Liver (tissue), 9 donors: ENCODE measurements around the gene SPATA17. TPM values are rescaled to one million over a fixed set of nuclear protein-coding genes. Genes with fewer than 3 reads are reported as not detected.

ENCODE experiments used
- DNase-seq: peaks from one replicate; pipeline ENCODE4 v3.0.0-alpha.2; 2017; ENCODE audit warnings: low spot score
- H3K27ac ChIP-seq, 2 donors: one replicate each; pipeline ENCODE4 v1.7.0; 2013; ENCODE audit warnings: inconsistent platforms in 2 of 2, low read length in 2 of 2, control low read depth in 1 of 2, low read depth in 1 of 2, mild to moderate bottlenecking in 1 of 2
- H3K27me3 ChIP-seq, 4 donors: one replicate each; pipeline versions ENCODE4 v1.6.1 to v1.7.0; 2013; ENCODE audit warnings: low read length in 3 of 4, inconsistent platforms in 1 of 4, mild to moderate bottlenecking in 1 of 4, moderate library complexity in 1 of 4; ENCODE audit not compliant: control insufficient read depth in 4 of 4, insufficient read depth in 4 of 4
- H3K36me3 ChIP-seq, 4 donors: one replicate each; pipeline versions ENCODE4 v1.6.1 to v1.7.0; 2013; ENCODE audit warnings: low read length in 3 of 4, mild to moderate bottlenecking in 3 of 4, low read depth in 1 of 4, moderate library complexity in 1 of 4; ENCODE audit not compliant: control insufficient read depth in 4 of 4, insufficient read depth in 3 of 4
- H3K4me1 ChIP-seq, 4 donors: one replicate each; pipeline versions ENCODE4 v1.6.1 to v1.7.0; 2013; ENCODE audit warnings: low read length in 3 of 4, mild to moderate bottlenecking in 3 of 4, moderate library complexity in 1 of 4; ENCODE audit not compliant: control insufficient read depth in 4 of 4, insufficient read depth in 4 of 4
- H3K4me3 ChIP-seq, 3 donors: one replicate each; pipeline versions ENCODE4 v1.6.1 to v1.7.0; 2013; ENCODE audit warnings: low read length in 3 of 3, control low read depth in 1 of 3, low read depth in 1 of 3, mild to moderate bottlenecking in 1 of 3
- H3K9ac ChIP-seq, 2 donors: one replicate each; pipeline ENCODE4 v1.7.0; 2013; ENCODE audit warnings: low read length in 2 of 2, mild to moderate bottlenecking in 2 of 2, moderate library complexity in 2 of 2, control low read depth in 1 of 2, low read depth in 1 of 2
- H3K9me3 ChIP-seq, 4 donors: one replicate each; pipeline versions ENCODE4 v1.6.1 to v1.7.0; 2013; ENCODE audit warnings: low read length in 3 of 4; ENCODE audit not compliant: control insufficient read depth in 4 of 4
- FOXA2 ChIP-seq: IDR thresholded peaks from 2 replicates; pipeline ENCODE4 v1.6.1; 2016; ENCODE audit warnings: antibody characterized with exemption
- GABPA ChIP-seq, 2 donors: IDR thresholded peaks in 1 of 2; conservative IDR thresholded peaks in 1 of 2; 2 replicates each; pipeline ENCODE4 v1.6.1; 2016; ENCODE audit warnings: antibody characterized with exemption in 2 of 2, mild to moderate bottlenecking in 1 of 2, moderate library complexity in 1 of 2
- HNF4A ChIP-seq, 2 donors: conservative IDR thresholded peaks; 2 replicates each; pipeline ENCODE4 v1.6.1; 2016; ENCODE audit warnings: antibody characterized with exemption in 2 of 2, mild to moderate bottlenecking in 2 of 2
- JUND ChIP-seq, 2 donors: IDR thresholded peaks; 2 replicates each; pipeline ENCODE4 v1.6.1; 2016; ENCODE audit warnings: antibody characterized with exemption in 2 of 2
- NR2F2 ChIP-seq: IDR thresholded peaks from 2 replicates; pipeline ENCODE4 v1.6.1; 2016; ENCODE audit warnings: antibody characterized with exemption
- RAD21 ChIP-seq, 2 donors: IDR thresholded peaks; 2 replicates each; pipeline ENCODE4 v1.6.1; 2016; ENCODE audit warnings: antibody characterized with exemption in 2 of 2, mild to moderate bottlenecking in 2 of 2
- RXRA ChIP-seq, 2 donors: IDR thresholded peaks; 2 replicates each; pipeline ENCODE4 v1.6.1; 2017 to 2018; ENCODE audit warnings: antibody characterized with exemption in 2 of 2, mild to moderate bottlenecking in 1 of 2
- SP1 ChIP-seq: IDR thresholded peaks from 2 replicates; pipeline ENCODE4 v1.6.1; 2018; ENCODE audit warnings: antibody characterized with exemption, mild to moderate bottlenecking
- YY1 ChIP-seq: IDR thresholded peaks from 2 replicates; pipeline ENCODE4 v1.6.1; 2016; ENCODE audit warnings: antibody characterized with exemption, mild to moderate bottlenecking
- WGBS: extraction: QIAGEN DNeasy Blood & Tissue Kit; methylation state at CpG from one replicate; pipeline ENCODE4 v1.1.7; 2013; 5-methylcytosine and 5-hydroxymethylcytosine counted together
- polyA plus RNA-seq, 2 donors: library from polyadenylated mRNA; stranded (reverse) in 1 of 2; unstranded in 1 of 2; fragments of 200-250 nt in 1 of 2; fragments of >200 nt in 1 of 2; fragmentation: Nextera tagmentation in 1 of 2; extraction: Ambion mirVana in 1 of 2; gene quantifications; one replicate each; pipeline versions ENCODE4 v1.2.1 to v1.2.3, GENCODE V29; 2013 to 2015
- total RNA-seq, 2 donors: library from RNA; depleted of rRNA; stranded (reverse); fragments of >200 nt; gene quantifications; one replicate each; pipeline ENCODE4 v1.2.3, GENCODE V29; 2014
- TF ChIP-seq, protein P1 (sequence below): fragments of 150-350 bp; IDR thresholded peaks from 2 replicates; pipeline ENCODE4 v1.5.1; 2017; ENCODE audit warnings: improper control_type of control experiment, low read depth, low read length; ENCODE audit not compliant: missing input control
- TF ChIP-seq, protein P2 (sequence below): IDR thresholded peaks from 2 replicates; pipeline ENCODE4 v1.6.1; 2016; ENCODE audit warnings: antibody characterized with exemption
- TF ChIP-seq, protein P3 (sequence below): IDR thresholded peaks from 2 replicates; pipeline ENCODE4 v1.6.1; 2016; ENCODE audit warnings: antibody characterized with exemption, mild to moderate bottlenecking
- TF ChIP-seq, protein P4 (sequence below): IDR thresholded peaks from 2 replicates; pipeline ENCODE4 v1.6.1; 2016; ENCODE audit warnings: antibody characterized with exemption
- TF ChIP-seq, protein P5 (sequence below): IDR thresholded peaks from 2 replicates; pipeline ENCODE4 v1.6.1; 2016; ENCODE audit warnings: antibody characterized with exemption
- donor health status: healthy.
- donor health status: healthy.
- donor health status: healthy.
- donor health status: healthy.
- donor health status: healthy.

Gene SPATA17
- total and polyA plus RNA-seq, 4 donors, result 0.08 TPM; not detected in 2

DNA sequence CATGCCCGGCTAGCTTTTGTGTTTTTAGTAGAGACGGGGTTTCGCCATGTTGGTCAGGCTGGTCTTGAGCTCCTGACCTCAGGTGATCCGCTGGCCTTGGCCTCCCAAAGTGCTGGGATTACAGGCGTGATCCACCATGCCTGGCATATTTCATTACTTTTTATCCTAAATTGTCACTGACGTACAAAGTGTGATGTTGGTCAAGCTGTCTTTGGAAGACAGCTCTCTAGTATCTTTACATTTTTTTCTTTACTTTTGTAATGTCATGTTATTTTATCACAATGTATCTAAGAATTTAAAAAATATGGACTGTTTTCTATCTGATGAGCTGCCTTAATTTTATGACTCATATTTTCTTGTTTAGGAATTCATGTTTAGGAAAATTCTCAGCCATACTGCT is 72.2 kb downstream of the SPATA17 start:
- DNase-seq, result no peak
- Histone ChIP-seq H3K4me3 (no peak overlapping the region), H3K27me3 (no peaks in the 10 kb centered on the region), H3K4me1 (no peaks in the 10 kb centered on the region), H3K36me3 (no peaks in the 10 kb centered on the region), H3K9ac (no peak overlapping the region), H3K9me3 (peaks cover 0 to 3% (median under 1%) of the 10 kb centered on the region in 4 donors), H3K27ac (no peak overlapping the region)
- TF ChIP-seq HNF4A (conservative IDR thresholded peaks at IDR 0.05) (no peak), SP1 (no peak), RXRA (IDR thresholded peaks at IDR 0.05) (no peak), JUND (IDR thresholded peaks at IDR 0.05) (no peak), NR2F2 (no peak), FOXA2 (no peak)
- TF ChIP-seq, protein P1, sequence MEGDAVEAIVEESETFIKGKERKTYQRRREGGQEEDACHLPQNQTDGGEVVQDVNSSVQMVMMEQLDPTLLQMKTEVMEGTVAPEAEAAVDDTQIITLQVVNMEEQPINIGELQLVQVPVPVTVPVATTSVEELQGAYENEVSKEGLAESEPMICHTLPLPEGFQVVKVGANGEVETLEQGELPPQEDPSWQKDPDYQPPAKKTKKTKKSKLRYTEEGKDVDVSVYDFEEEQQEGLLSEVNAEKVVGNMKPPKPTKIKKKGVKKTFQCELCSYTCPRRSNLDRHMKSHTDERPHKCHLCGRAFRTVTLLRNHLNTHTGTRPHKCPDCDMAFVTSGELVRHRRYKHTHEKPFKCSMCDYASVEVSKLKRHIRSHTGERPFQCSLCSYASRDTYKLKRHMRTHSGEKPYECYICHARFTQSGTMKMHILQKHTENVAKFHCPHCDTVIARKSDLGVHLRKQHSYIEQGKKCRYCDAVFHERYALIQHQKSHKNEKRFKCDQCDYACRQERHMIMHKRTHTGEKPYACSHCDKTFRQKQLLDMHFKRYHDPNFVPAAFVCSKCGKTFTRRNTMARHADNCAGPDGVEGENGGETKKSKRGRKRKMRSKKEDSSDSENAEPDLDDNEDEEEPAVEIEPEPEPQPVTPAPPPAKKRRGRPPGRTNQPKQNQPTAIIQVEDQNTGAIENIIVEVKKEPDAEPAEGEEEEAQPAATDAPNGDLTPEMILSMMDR, result no peak
- TF ChIP-seq, protein P2, sequence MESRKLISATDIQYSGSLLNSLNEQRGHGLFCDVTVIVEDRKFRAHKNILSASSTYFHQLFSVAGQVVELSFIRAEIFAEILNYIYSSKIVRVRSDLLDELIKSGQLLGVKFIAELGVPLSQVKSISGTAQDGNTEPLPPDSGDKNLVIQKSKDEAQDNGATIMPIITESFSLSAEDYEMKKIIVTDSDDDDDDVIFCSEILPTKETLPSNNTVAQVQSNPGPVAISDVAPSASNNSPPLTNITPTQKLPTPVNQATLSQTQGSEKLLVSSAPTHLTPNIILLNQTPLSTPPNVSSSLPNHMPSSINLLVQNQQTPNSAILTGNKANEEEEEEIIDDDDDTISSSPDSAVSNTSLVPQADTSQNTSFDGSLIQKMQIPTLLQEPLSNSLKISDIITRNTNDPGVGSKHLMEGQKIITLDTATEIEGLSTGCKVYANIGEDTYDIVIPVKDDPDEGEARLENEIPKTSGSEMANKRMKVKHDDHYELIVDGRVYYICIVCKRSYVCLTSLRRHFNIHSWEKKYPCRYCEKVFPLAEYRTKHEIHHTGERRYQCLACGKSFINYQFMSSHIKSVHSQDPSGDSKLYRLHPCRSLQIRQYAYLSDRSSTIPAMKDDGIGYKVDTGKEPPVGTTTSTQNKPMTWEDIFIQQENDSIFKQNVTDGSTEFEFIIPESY, result no peak
- TF ChIP-seq, protein P3, sequence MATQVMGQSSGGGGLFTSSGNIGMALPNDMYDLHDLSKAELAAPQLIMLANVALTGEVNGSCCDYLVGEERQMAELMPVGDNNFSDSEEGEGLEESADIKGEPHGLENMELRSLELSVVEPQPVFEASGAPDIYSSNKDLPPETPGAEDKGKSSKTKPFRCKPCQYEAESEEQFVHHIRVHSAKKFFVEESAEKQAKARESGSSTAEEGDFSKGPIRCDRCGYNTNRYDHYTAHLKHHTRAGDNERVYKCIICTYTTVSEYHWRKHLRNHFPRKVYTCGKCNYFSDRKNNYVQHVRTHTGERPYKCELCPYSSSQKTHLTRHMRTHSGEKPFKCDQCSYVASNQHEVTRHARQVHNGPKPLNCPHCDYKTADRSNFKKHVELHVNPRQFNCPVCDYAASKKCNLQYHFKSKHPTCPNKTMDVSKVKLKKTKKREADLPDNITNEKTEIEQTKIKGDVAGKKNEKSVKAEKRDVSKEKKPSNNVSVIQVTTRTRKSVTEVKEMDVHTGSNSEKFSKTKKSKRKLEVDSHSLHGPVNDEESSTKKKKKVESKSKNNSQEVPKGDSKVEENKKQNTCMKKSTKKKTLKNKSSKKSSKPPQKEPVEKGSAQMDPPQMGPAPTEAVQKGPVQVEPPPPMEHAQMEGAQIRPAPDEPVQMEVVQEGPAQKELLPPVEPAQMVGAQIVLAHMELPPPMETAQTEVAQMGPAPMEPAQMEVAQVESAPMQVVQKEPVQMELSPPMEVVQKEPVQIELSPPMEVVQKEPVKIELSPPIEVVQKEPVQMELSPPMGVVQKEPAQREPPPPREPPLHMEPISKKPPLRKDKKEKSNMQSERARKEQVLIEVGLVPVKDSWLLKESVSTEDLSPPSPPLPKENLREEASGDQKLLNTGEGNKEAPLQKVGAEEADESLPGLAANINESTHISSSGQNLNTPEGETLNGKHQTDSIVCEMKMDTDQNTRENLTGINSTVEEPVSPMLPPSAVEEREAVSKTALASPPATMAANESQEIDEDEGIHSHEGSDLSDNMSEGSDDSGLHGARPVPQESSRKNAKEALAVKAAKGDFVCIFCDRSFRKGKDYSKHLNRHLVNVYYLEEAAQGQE, result no peak
- 93% methylated on average over 6 of the region's 6 CpGs for whole genome bisulfite sequencing

DNA sequence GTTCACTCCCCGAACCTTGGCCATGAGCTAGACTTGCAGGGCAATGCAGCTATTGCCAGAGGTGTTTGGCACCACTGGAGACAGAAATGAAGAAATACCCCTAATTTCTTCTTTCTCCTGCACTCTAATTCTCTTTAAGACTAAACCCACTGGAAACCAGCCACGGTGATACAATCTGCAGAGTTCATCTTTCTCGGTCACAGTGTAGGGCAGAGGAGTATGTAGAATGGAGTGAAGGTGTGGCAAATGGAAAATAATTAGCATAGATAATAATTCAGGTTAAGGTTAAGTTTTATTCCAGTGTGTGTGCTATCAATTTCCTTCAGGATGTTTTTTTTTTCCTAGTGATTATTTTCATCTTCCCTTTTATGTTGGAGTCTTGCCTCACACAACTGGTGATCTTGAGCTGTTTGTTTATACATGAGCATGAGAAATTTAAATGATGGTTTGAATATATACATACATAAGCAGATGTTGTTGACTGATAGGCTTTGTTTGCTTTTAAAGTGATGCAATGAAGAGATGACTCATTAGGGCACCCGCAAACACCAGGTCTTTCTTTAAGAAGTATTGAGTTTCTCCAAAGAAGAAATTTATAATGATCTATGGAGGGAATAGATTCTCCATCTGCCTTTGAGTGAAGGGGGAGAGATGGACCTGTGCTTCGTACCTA is 81.9 kb downstream of the SPATA17 start:
- WGBS, result 84% methylated on average over 5 of the region's 5 CpGs
- H3K4me1 ChIP-seq, result no peaks in the 10 kb centered on the region
- H3K27ac ChIP-seq, result no peak overlapping the region
- H3K9ac ChIP-seq, result no peak overlapping the region
- DNase-seq, result no peak
- H3K9me3 ChIP-seq, result no peaks in the 10 kb centered on the region
- TF ChIP-seq, protein P4, sequence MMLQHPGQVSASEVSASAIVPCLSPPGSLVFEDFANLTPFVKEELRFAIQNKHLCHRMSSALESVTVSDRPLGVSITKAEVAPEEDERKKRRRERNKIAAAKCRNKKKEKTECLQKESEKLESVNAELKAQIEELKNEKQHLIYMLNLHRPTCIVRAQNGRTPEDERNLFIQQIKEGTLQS, result no peak
- no peak for TF ChIP-seq FOXA2
- TF ChIP-seq JUND (IDR thresholded peaks at IDR 0.05), result no peak
- TF ChIP-seq, protein P5, sequence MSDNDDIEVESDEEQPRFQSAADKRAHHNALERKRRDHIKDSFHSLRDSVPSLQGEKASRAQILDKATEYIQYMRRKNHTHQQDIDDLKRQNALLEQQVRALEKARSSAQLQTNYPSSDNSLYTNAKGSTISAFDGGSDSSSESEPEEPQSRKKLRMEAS, result no peak
- no peak for TF ChIP-seq RAD21 (IDR thresholded peaks at IDR 0.05)
- no peak for TF ChIP-seq RXRA (IDR thresholded peaks at IDR 0.05)
- TF ChIP-seq, protein P2, result no peak
- TF ChIP-seq, protein P3, result no peak
- no peak for TF ChIP-seq YY1
- TF ChIP-seq GABPA (IDR thresholded peaks at IDR 0.05 in 1 of 2, conservative IDR thresholded peaks at IDR 0.05 in 1 of 2), result no peak
- no peak for TF ChIP-seq NR2F2
- H3K4me3 ChIP-seq, result no peak overlapping the region
- H3K27me3 ChIP-seq, result peaks cover 0 to 4% (median 0%) of the 10 kb centered on the region in 4 donors
- no peaks in the 10 kb centered on the region for H3K36me3 ChIP-seq
